HepG2 (cell line): ENCODE data around the gene GRIN2D. TPM values are rescaled to one million over a fixed set of nuclear protein-coding genes. Genes with fewer than 3 reads are reported as not detected.

Source experiments
- AGO1 ChIP-seq: fragments of 200-400 bp; formaldehyde crosslinking; IDR thresholded peaks from 2 replicates; pipeline ENCODE4 v1.6.1; 2017; ENCODE audit warnings: mild to moderate bottlenecking, low read depth, low read length, moderate library complexity; ENCODE audit not compliant: poor library complexity, severe bottlenecking
- AHR ChIP-seq: IDR thresholded peaks from 2 replicates; pipeline ENCODE4 v1.6.1; 2018; ENCODE audit warnings: missing genetic modification reagents, missing compliant biosample characterization
- CHCHD3 ChIP-seq: sonication (generic); formaldehyde crosslinking; IDR thresholded peaks from 2 replicates; pipeline ENCODE4 v1.8.0; 2022; ENCODE audit warnings: mild to moderate bottlenecking, missing genetic modification reagents, moderate library complexity
- DR1 ChIP-seq: sonication (generic); formaldehyde crosslinking; IDR thresholded peaks from 2 replicates; pipeline ENCODE4 v1.8.0; 2021; ENCODE audit warnings: mild to moderate bottlenecking, missing genetic modification reagents, inconsistent platforms
- FIP1L1 ChIP-seq: fragments of 200-400 bp; formaldehyde crosslinking; IDR thresholded peaks from 2 replicates; pipeline ENCODE4 v1.6.1; 2018; ENCODE audit warnings: low read depth, mild to moderate bottlenecking, low read length, moderate library complexity, borderline replicate concordance; ENCODE audit not compliant: insufficient read depth
- HIVEP1 ChIP-seq: sonication (generic); formaldehyde crosslinking; IDR thresholded peaks from 2 replicates; pipeline ENCODE4 v1.4.0; 2020; ENCODE audit warnings: mild to moderate bottlenecking, missing genetic modification reagents
- KAT8 ChIP-seq: IDR thresholded peaks from 2 replicates; pipeline ENCODE4 v1.6.1; 2016; ENCODE audit warnings: missing genetic modification reagents, missing compliant biosample characterization
- MED13 ChIP-seq: sonication (generic); formaldehyde crosslinking; IDR thresholded peaks from 2 replicates; pipeline ENCODE4 v1.5.0; 2020; ENCODE audit warnings: missing genetic modification reagents
- MXD4 ChIP-seq: IDR thresholded peaks from 2 replicates; pipeline ENCODE4 v1.6.1; 2016; ENCODE audit warnings: mild to moderate bottlenecking, missing biosample characterization, missing genetic modification reagents
- NCOA2 ChIP-seq: sonication (generic); formaldehyde crosslinking; IDR thresholded peaks from 2 replicates; pipeline ENCODE4 v1.8.0; 2022; ENCODE audit warnings: inconsistent platforms
- NFKB2 ChIP-seq: sonication (generic); formaldehyde crosslinking; IDR thresholded peaks from 2 replicates; pipeline ENCODE4 v1.4.0; 2020; ENCODE audit warnings: missing genetic modification reagents, borderline replicate concordance
- NR2F1 ChIP-seq, 2 experiments: fragments of 450-650 bp in 1 of 2; formaldehyde crosslinking in 1 of 2; IDR thresholded peaks; 2 replicates each; pipeline versions ENCODE4 v1.5.0 to v1.6.1; 2016 to 2020; ENCODE audit warnings: mild to moderate bottlenecking in 1 of 2, missing compliant biosample characterization in 1 of 2, missing genetic modification reagents in 1 of 2, moderate library complexity in 1 of 2
- ONECUT2 ChIP-seq: sonication (generic); formaldehyde crosslinking; IDR thresholded peaks from 2 replicates; pipeline ENCODE4 v1.4.0; 2020; ENCODE audit warnings: missing genetic modification reagents
- PHF5A ChIP-seq: IDR thresholded peaks from one replicate; pipeline ENCODE4 v1.6.1; 2018; ENCODE audit warnings: low read depth, missing genetic modification reagents; ENCODE audit not compliant: unreplicated experiment
- RELA ChIP-seq: sonication (generic); formaldehyde crosslinking; IDR thresholded peaks from 2 replicates; pipeline ENCODE4 v1.4.0; 2020; ENCODE audit warnings: missing genetic modification reagents
- RFXAP ChIP-seq: sonication (generic); formaldehyde crosslinking; IDR thresholded peaks from 2 replicates; pipeline ENCODE4 v1.4.0; 2020; ENCODE audit warnings: missing genetic modification reagents, borderline replicate concordance
- TEAD2 ChIP-seq: sonication (generic); formaldehyde crosslinking; IDR thresholded peaks from 2 replicates; pipeline ENCODE4 v1.9.0; 2021; ENCODE audit warnings: missing genetic modification reagents
- TMF1 ChIP-seq: sonication (generic); formaldehyde crosslinking; IDR thresholded peaks from 2 replicates; pipeline ENCODE4 v1.8.1; 2022; ENCODE audit warnings: low read depth, missing genetic modification reagents
- ZBTB21 ChIP-seq: sonication (generic); formaldehyde crosslinking; IDR thresholded peaks from 2 replicates; pipeline ENCODE4 v1.4.0; 2020; ENCODE audit warnings: missing genetic modification reagents
- ZNF264 ChIP-seq: sonication (generic); formaldehyde crosslinking; IDR thresholded peaks from 2 replicates; pipeline ENCODE4 v1.4.0; 2020; ENCODE audit warnings: missing genetic modification reagents
- ZNF326 ChIP-seq: sonication (generic); formaldehyde crosslinking; IDR thresholded peaks from 2 replicates; pipeline ENCODE4 v1.4.0; 2020; ENCODE audit warnings: missing genetic modification reagents, borderline replicate concordance
- ZNF788 ChIP-seq: sonication (generic); formaldehyde crosslinking; IDR thresholded peaks from 2 replicates; pipeline ENCODE4 v1.5.0; 2020; ENCODE audit warnings: mild to moderate bottlenecking, missing genetic modification reagents, borderline replicate concordance
- ZSCAN9 ChIP-seq: IDR thresholded peaks from 2 replicates; pipeline ENCODE4 v1.6.1; 2016; ENCODE audit warnings: borderline replicate concordance
- polyA plus RNA-seq, 8 experiments: library from polyadenylated mRNA; depleted of rRNA in 3 of 8; stranded (reverse) in 7 of 8; unstranded in 1 of 8; fragments of >200 nt; fragmentation: Illumina TruSeq in 4 of 8; extraction: Trizol in 4 of 8; gene quantifications; 2 replicates each; pipeline versions ENCODE4 v1.2.1 to v1.2.3, GENCODE V29; 2011 to 2016; ENCODE audit warnings: low read depth in 4 of 8, missing spikeins in 1 of 8, mixed read lengths in 1 of 8; ENCODE audit not compliant: insufficient read depth in 1 of 8
- total RNA-seq, 5 experiments: library from RNA; depleted of rRNA; stranded (reverse); fragments of >200 nt; fragmentation: Illumina TruSeq; extraction: Trizol; gene quantifications; 2 replicates each; pipeline ENCODE4 v1.2.3, GENCODE V29; 2016; ENCODE audit warnings: low read depth in 1 of 5
- TF ChIP-seq, protein P1 (sequence below): sonication (generic); formaldehyde crosslinking; IDR thresholded peaks from 2 replicates; pipeline ENCODE4 v1.8.1; 2023; ENCODE audit warnings: mild to moderate bottlenecking, missing genetic modification reagents
- TF ChIP-seq, protein P2 (sequence below): sonication (generic); formaldehyde crosslinking; IDR thresholded peaks from 2 replicates; pipeline ENCODE4 v1.5.0; 2020; ENCODE audit warnings: missing genetic modification reagents
- TF ChIP-seq, protein P3 (sequence below): IDR thresholded peaks from 2 replicates; pipeline ENCODE4 v1.6.1; 2016; ENCODE audit warnings: missing compliant biosample characterization, missing genetic modification reagents, borderline replicate concordance

The GRIN2D gene
- total and polyA plus RNA-seq, 2 of the 13 experiments (the other 11 are each of a cell fraction or from before 2014, with no cell fraction given) = 0.02 to 0.13 TPM

DNA sequence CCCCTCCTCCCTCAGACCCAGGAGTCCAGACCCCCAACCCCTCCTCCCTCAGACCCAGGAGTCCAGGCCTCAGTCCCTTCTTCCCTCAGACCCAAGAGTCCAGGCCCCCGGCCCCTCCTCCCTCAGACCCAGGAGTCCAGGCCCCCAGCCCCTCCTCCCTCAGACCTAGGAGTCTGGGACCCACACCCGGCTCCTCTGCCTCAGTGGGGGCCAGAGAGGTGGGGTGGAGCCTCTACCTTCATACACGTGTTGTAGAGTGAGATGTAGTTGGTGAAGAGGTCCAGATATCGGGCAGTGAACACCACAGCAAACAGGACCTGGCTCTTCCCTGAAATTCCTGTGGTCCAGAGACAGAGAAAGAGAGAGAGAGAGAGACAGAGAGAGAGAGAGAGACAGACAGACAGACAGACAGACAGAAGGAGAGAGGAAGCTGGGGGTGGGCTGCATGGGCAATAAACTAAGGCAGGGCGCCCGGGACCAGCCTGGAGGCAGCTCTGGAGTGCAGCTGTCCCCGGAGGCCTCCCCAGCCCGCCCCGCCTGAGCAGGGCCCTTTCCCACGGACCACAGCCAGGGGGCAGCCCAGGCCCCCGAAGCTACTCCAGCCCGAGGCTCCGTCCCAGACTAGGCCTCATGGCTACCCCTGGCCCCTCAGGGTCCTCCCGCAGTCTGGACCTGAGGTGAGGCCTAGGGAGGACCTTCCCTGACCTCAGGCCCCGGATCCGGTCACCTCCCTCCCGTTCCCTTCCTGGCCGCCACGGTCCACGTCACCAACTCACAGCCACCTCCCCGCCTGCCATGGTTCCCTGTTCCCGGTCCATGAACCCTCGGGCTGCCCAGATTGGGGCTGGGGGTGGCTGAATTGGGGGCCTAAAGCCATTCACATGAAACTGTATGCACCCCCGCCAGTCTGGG is 3.0 kb upstream of the GRIN2D start (continued):
- TF ChIP-seq, protein P1, sequence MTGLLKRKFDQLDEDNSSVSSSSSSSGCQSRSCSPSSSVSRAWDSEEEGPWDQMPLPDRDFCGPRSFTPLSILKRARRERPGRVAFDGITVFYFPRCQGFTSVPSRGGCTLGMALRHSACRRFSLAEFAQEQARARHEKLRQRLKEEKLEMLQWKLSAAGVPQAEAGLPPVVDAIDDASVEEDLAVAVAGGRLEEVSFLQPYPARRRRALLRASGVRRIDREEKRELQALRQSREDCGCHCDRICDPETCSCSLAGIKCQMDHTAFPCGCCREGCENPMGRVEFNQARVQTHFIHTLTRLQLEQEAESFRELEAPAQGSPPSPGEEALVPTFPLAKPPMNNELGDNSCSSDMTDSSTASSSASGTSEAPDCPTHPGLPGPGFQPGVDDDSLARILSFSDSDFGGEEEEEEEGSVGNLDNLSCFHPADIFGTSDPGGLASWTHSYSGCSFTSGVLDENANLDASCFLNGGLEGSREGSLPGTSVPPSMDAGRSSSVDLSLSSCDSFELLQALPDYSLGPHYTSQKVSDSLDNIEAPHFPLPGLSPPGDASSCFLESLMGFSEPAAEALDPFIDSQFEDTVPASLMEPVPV = no peak
- TF ChIP-seq TEAD2 (CRISPR knock-in tag) (no peak), RELA (CRISPR knock-in tag) (no peak), ZNF264 (peak; percentile 56; the same call in 1 of the 2 replicates), HIVEP1 (no peak), NR2F1 (CRISPR knock-in tag; IDR thresholded peaks at IDR 0.05) (0 out of 4 replicates have a peak, but pooled peaks of 1 of the 2 experiments have one; percentile 21), NFKB2 (peak; percentile 61; the same call in 1 of the 2 replicates), NCOA2 (peak; percentile 57; the same call in 1 of the 2 replicates), MXD4 (CRISPR knock-in tag) (no peak), PHF5A (CRISPR knock-in tag) (no peak), ONECUT2 (CRISPR knock-in tag) (no peak), CHCHD3 (CRISPR knock-in tag) (no peak), FIP1L1 (no peak), ZSCAN9 (CRISPR knock-in tag) (0 out of 2 replicates have a peak, but pooled peaks have one; percentile 50), AHR (peak; percentile 69; the same call in 1 of the 2 replicates), TMF1 (CRISPR knock-in tag) (no peak), ZBTB21 (CRISPR knock-in tag) (no peak), ZNF326 (CRISPR knock-in tag) (no peak), MED13 (peak; percentile 78), RFXAP (CRISPR knock-in tag) (0 out of 2 replicates have a peak, but pooled peaks have one; percentile 40), KAT8 (peak; percentile 63), DR1 (CRISPR knock-in tag) (no peak), ZNF788 (CRISPR knock-in tag) (peak; percentile 54; the same call in 1 of the 2 replicates), AGO1 (no peak)
- TF ChIP-seq, protein P2, sequence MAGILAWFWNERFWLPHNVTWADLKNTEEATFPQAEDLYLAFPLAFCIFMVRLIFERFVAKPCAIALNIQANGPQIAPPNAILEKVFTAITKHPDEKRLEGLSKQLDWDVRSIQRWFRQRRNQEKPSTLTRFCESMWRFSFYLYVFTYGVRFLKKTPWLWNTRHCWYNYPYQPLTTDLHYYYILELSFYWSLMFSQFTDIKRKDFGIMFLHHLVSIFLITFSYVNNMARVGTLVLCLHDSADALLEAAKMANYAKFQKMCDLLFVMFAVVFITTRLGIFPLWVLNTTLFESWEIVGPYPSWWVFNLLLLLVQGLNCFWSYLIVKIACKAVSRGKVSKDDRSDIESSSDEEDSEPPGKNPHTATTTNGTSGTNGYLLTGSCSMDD (CRISPR knock-in tag) = no peak
- TF ChIP-seq, protein P3, sequence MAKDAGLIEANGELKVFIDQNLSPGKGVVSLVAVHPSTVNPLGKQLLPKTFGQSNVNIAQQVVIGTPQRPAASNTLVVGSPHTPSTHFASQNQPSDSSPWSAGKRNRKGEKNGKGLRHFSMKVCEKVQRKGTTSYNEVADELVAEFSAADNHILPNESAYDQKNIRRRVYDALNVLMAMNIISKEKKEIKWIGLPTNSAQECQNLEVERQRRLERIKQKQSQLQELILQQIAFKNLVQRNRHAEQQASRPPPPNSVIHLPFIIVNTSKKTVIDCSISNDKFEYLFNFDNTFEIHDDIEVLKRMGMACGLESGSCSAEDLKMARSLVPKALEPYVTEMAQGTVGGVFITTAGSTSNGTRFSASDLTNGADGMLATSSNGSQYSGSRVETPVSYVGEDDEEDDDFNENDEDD (CRISPR knock-in tag) = no peak
